DOHH2 (cell line): Measurements from ENCODE around the gene OSBPL10.

Experiments used
- CTCF ChIP-seq: fragments of 200-600 bp; sonication (generic); IDR thresholded peaks from one replicate; pipeline ENCODE4 v1.5.1; 2014; ENCODE audit warnings: antibody characterized with exemption, mild to moderate bottlenecking, low read depth, low read length; ENCODE audit not compliant: poor library complexity, severe bottlenecking
- EZH2phosphoT487 ChIP-seq: fragments of 200-600 bp; sonication (generic); IDR thresholded peaks from 2 replicates; pipeline ENCODE4 v1.6.1; 2017; ENCODE audit warnings: borderline replicate concordance, mild to moderate bottlenecking, antibody characterized with exemption, low read length, moderate library complexity, mixed read lengths

- TF ChIP-seq CTCF (no peak), EZH2phosphoT487 (no peak)
Observed at GRCh38 chr3:31785734-31786133, 195.3 kb downstream of the OSBPL10 start.
